Adipose tissue (tissue), 3 donors: ENCODE results near the gene IGFALS. TPM values are rescaled to one million over a fixed set of nuclear protein-coding genes. Genes with fewer than 3 reads are reported as not detected.
"Not testable (repeated sequence)": the region's sequence is repeated elsewhere in the genome, so short reads cannot be mapped to it uniquely, and the experiment has no call there.

ENCODE experiments used
- H3K27ac ChIP-seq: one replicate; pipeline ENCODE4 v1.5.1; 2013; ENCODE audit warnings: low read depth, low read length
- WGBS, 3 donors: extraction: QIAGEN DNeasy Blood & Tissue Kit; methylation state at CpG; one replicate each; pipeline ENCODE4 v1.1.7; 2013; 5-methylcytosine and 5-hydroxymethylcytosine counted together
- polyA plus RNA-seq, 3 donors: library from polyadenylated mRNA; stranded (reverse); fragments of 200-250 nt; gene quantifications; one replicate each; pipeline ENCODE4 v1.2.3, GENCODE V29; 2013
- donor health status: healthy with polysubstance abuse.
- donor health status: Bipolar disorder and iron deficiency.
- donor health status: healthy.

The IGFALS gene
- polyA plus RNA-seq, 3 donors, result 0.45 to 1.5 (median 1.4) TPM

GRCh38 chr16:1819611-1820010, 26.1 kb upstream of the IGFALS start:
- no peak overlapping the region for H3K27ac ChIP-seq
- 91 to 96% (median 93%) methylated on average over 15 of the region's 15 CpGs for WGBS, 3 donors

- no peak overlapping the region for H3K27ac ChIP-seq
- 92 to 96% (median 95%) methylated on average over 35 of the region's 35 CpGs for WGBS, 3 donors
These were observed 25.5 kb upstream of the IGFALS start for GRCh38 chr16:1818873-1819525.

- WGBS, 3 donors, result 93 to 97% (median 96%) methylated on average over 24 to 27 of the region's 27 CpGs
- H3K27ac ChIP-seq, result no peak overlapping the region
These were observed 24.8 kb upstream of the IGFALS start for GRCh38 chr16:1818204-1818872.

- 90 to 94% (median 93%) methylated on average over 16 to 17 of the region's 17 CpGs for WGBS, 3 donors
- no peak overlapping the region for H3K27ac ChIP-seq
These were observed 24.2 kb upstream of the IGFALS start for GRCh38 chr16:1817716-1818115.

GRCh38 chr16:1817276-1817589, 23.7 kb upstream of the IGFALS start:
- 91 to 95% (median 93%) methylated on average over 9 of the region's 9 CpGs for WGBS, 3 donors
- no peak overlapping the region for H3K27ac ChIP-seq

- WGBS, 3 donors, result 90 to 94% (median 92%) methylated on average over 35 to 40 of the region's 40 CpGs
- H3K27ac ChIP-seq, result no peak overlapping the region
These were observed 23.1 kb upstream of the IGFALS start for GRCh38 chr16:1816396-1817275.

- 88 to 92% (median 92%) methylated on average over 11 of the region's 11 CpGs for WGBS, 3 donors
- H3K27ac ChIP-seq, result no peak overlapping the region
These were observed 22.0 kb upstream of the IGFALS start for GRCh38 chr16:1815461-1815860.

GRCh38 chr16:1812732-1813163, 19.2 kb upstream of the IGFALS start:
- WGBS, 3 donors, result 13 to 25% (median 25%) methylated on average over 17 of the region's 17 CpGs
- no peak overlapping the region for H3K27ac ChIP-seq

- H3K27ac ChIP-seq, result no peak overlapping the region
- WGBS, 3 donors, result 93 to 96% (median 96%) methylated on average over 16 of the region's 16 CpGs
These were observed 17.0 kb upstream of the IGFALS start for GRCh38 chr16:1810536-1810935.

GRCh38 chr16:1810106-1810505, 16.6 kb upstream of the IGFALS start:
- WGBS, 3 donors, result 92 to 97% (median 96%) methylated on average over 14 to 16 of the region's 16 CpGs

GRCh38 chr16:1809281-1809801, 15.8 kb upstream of the IGFALS start:
- no peak overlapping the region for H3K27ac ChIP-seq
- 70 to 85% (median 75%) methylated on average over 28 of the region's 28 CpGs for WGBS, 3 donors

More at GRCh38 chr16:1810106-1810505, 16.6 kb upstream of the IGFALS start:
- no peak overlapping the region for H3K27ac ChIP-seq

- WGBS, 3 donors, result 76 to 91% (median 80%) methylated on average over 18 of the region's 18 CpGs
- H3K27ac ChIP-seq, result no peak overlapping the region
These were observed 15.2 kb upstream of the IGFALS start for GRCh38 chr16:1808691-1809090.

- no peak overlapping the region for H3K27ac ChIP-seq
- WGBS, 3 donors, result 83 to 92% (median 87%) methylated on average over 10 of the region's 10 CpGs
These were observed 14.1 kb upstream of the IGFALS start for GRCh38 chr16:1807626-1808025.

- H3K27ac ChIP-seq, result no peak overlapping the region
- 77 to 86% (median 84%) methylated on average over 10 of the region's 10 CpGs for WGBS, 3 donors
These were observed 7.2 kb upstream of the IGFALS start for GRCh38 chr16:1800701-1801100.

- WGBS, 3 donors, result 70 to 85% (median 84%) methylated on average over 5 of the region's 5 CpGs
- not testable (repeated sequence) for H3K27ac ChIP-seq
These were observed 5.8 kb upstream of the IGFALS start for GRCh38 chr16:1799263-1799662.

GRCh38 chr16:1794908-1795666, 1.6 kb upstream of the IGFALS start:
- WGBS, 3 donors, result 60 to 85% (median 77%) methylated on average over 31 to 32 of the region's 32 CpGs
- no peak overlapping the region for H3K27ac ChIP-seq

GRCh38 chr16:1794221-1794871, 841 bp upstream of the IGFALS start:
- H3K27ac ChIP-seq, result no peak overlapping the region
- 24 to 62% (median 53%) methylated on average over 18 of the region's 18 CpGs for WGBS, 3 donors
